Duodenal mucosa (tissue), 2 donors: ENCODE measurements around the gene GPR32.

ENCODE experiments used
- H3K27ac ChIP-seq: one replicate; pipeline ENCODE4 v1.7.0; 2013; ENCODE audit warnings: low read depth, low read length
- H3K27me3 ChIP-seq, 2 donors: one replicate each; pipeline ENCODE4 v1.7.0; 2013; ENCODE audit warnings: low read length in 2 of 2, control low read depth in 1 of 2; ENCODE audit not compliant: insufficient read depth in 2 of 2, control insufficient read depth in 1 of 2
- H3K36me3 ChIP-seq, 2 donors: one replicate each; pipeline ENCODE4 v1.7.0; 2013; ENCODE audit warnings: low read length in 2 of 2, control low read depth in 1 of 2; ENCODE audit not compliant: insufficient read depth in 2 of 2, control insufficient read depth in 1 of 2
- H3K4me1 ChIP-seq, 2 donors: one replicate each; pipeline ENCODE4 v1.7.0; 2013; ENCODE audit warnings: low read length in 2 of 2, control low read depth in 1 of 2; ENCODE audit not compliant: insufficient read depth in 2 of 2, control insufficient read depth in 1 of 2
- H3K4me3 ChIP-seq, 2 donors: one replicate each; pipeline ENCODE4 v1.7.0; 2013; ENCODE audit warnings: low read length in 2 of 2, low read depth in 1 of 2
- H3K9ac ChIP-seq, 2 donors: one replicate each; pipeline ENCODE4 v1.7.0; 2013; ENCODE audit warnings: low read length in 2 of 2, low read depth in 1 of 2
- H3K9me3 ChIP-seq, 2 donors: one replicate each; pipeline ENCODE4 v1.7.0; 2013; ENCODE audit warnings: low read length in 2 of 2, control low read depth in 1 of 2; ENCODE audit not compliant: control insufficient read depth in 1 of 2

Gene GPR32

DNA sequence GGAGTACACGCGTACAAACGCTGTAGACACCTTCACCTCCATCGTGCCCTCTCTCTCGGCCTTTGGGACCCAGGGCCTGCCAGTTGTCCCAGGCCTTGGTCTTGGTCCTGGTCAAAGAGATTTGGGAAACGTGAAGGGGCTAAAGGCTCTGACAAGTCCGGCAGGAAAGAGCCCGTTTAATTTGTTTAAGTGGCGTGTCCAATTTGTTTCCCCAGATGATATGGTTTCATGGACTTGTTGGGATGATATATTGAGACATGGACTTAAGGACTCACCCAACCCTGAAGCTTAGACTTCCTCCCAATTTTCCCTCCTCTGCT is 44.4 kb upstream of the GPR32 start:
- Histone ChIP-seq H3K4me3 (peak overlapping the region; percentile 65 to 69), H3K27me3 (peaks cover 24 to 31% of the 10 kb centered on the region in 2 donors), H3K9me3 (no peaks in the 10 kb centered on the region), H3K27ac (no peak overlapping the region), H3K9ac (no peak overlapping the region), H3K4me1 (peaks cover 10 to 16% of the 10 kb centered on the region in 2 donors), H3K36me3 (no peaks in the 10 kb centered on the region)

DNA sequence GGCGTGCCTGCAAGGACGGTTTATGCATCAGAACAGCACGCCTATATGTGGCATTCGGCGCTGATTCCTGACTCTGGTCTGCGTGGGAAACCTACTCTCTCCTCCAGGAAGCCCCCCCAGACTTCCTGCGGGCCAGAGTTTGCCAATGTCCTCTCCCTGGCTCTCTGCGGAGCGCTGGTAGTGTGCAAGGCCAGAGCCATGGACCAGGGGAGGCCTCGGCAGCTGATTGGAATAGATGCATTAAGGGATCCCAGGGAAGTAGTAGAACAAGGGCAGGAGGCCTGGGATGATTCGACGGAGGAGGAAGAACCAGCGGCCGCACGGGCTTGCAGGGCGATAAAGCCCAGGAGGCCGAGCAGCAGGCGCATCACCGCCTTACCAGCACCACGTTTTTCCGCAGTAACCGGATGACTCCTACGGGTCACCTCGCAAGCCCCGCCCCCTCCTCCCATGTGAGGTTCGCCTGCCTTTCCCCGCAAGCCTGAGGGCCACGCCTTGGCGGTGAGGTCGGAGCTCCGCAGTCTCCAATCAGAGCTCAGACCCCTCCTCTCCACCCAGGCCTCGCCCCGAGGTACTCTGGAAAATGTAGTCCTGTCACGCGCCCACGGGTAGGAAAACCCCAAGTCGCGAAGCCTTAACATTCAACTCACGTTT is 42.1 kb upstream of the GPR32 start:
- Histone ChIP-seq H3K27ac (no peak overlapping the region), H3K4me1 (peaks cover 10 to 16% of the 10 kb centered on the region in 2 donors), H3K36me3 (no peaks in the 10 kb centered on the region), H3K9ac (no peak overlapping the region), H3K4me3 (no peak overlapping the region), H3K9me3 (no peaks in the 10 kb centered on the region), H3K27me3 (peaks cover 8 to 11% of the 10 kb centered on the region in 2 donors)

DNA sequence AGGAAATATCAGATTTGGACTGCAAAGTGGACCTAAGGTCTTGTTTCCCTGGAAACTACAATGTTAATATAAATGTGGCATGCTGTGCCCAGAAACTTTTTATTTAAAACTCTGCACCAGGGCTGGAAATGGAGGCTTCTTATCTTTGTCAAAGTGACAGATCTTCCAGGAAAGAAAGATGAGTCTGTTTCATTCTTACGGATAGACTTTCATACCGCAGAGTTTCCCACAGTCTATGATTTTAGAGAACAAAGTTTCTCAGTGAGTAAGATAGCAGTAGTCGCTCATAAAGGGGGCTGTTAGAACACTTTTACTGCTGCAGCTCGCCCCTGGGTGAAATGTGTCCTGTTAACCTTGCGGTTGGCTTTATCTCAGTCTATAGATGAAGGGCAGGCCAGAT is 40.4 kb upstream of the GPR32 start:
- Histone ChIP-seq H3K4me1 (peaks cover 6 to 9% of the 10 kb centered on the region in 2 donors), H3K27me3 (peaks cover 0 to 8% of the 10 kb centered on the region in 2 donors), H3K27ac (no peak overlapping the region), H3K36me3 (no peaks in the 10 kb centered on the region), H3K9ac (no peak overlapping the region), H3K9me3 (no peaks in the 10 kb centered on the region), H3K4me3 (no peak overlapping the region)

DNA sequence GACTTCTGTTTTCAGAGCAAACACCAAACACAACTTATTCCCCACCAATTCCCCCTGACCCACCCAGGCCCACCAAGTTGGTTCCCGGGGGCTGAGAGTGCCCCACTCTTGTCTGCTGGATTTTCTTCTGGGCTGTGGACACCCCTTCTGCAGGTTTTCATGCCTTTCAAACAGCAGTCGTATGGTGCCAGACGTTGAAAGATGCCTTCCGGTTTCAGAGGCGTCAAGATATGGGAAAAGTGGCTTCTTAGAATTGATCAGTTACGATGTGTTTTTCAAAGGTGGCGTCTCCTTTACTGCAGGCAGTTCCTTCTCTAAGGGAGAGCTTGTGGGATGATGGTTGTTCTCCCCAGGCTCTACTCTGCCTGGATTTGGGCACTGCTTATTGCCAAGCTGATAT is 34.4 kb upstream of the GPR32 start:
- peaks cover 10% of the 10 kb centered on the region in 2 donors for H3K27me3 ChIP-seq
- H3K27ac ChIP-seq: no peak overlapping the region
- H3K4me3 ChIP-seq: no peak overlapping the region
- no peaks in the 10 kb centered on the region for H3K9me3 ChIP-seq
- H3K36me3 ChIP-seq: no peaks in the 10 kb centered on the region
- no peaks in the 10 kb centered on the region for H3K4me1 ChIP-seq
- H3K9ac ChIP-seq: no peak overlapping the region

DNA sequence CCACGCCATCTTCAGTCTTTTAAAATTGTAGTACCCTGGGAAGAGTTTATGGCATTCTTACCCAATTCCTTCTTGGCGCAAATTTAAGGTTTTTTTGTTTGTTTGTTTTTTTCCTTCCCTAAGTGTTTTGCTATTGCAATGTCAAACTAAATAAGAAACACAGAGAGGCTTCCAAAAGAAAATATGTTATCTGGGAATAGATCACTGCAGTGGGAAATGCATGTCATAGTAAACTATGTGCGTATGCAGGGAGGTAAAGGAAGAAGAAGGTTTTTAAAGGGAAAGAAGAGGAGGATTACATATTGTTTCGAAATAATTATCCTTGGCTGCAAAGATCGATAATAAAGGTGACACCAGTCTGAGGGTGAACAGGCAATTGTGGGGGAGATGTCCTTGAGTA is 33.9 kb upstream of the GPR32 start:
- Histone ChIP-seq H3K36me3 (no peaks in the 10 kb centered on the region), H3K4me3 (no peak overlapping the region), H3K4me1 (no peaks in the 10 kb centered on the region), H3K27ac (no peak overlapping the region), H3K27me3 (peaks cover 10% of the 10 kb centered on the region in 2 donors), H3K9ac (no peak overlapping the region), H3K9me3 (no peaks in the 10 kb centered on the region)

DNA sequence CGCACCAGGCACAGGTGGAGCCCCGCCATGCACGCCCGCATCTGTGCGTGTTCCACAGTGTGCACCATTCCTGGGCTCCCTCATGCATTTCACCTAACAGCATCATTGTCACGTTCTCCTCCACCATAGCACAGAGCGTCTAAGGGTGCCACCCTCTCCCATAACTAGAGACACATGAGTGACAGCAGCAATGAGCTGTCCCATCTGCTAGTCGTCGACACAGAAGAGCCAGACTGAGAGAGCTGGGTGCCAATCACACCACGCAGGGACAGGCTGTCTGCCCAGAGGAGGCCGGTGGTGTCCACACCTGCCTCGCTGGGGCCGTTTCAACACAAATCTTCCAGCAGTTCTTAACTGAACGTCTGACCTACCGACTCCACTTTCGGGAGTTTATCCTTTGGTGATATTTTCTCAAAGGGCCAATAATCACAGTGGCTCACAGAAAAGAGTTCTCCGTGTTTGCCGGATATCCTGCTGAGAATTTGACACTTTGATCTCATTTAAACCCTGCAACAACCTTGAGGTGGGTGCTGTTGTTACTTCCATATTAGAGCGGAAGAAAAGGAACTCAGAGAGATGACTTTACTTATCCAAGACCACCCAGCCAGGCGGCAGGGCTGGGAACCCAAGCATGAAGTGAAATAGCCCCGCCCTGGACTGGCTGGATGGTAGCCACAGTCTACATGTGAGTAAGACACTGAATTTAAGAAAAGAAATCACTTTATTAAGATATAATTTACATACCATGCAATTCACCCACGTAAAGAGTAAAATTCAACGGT is 30.9 kb upstream of the GPR32 start:
- H3K27me3 ChIP-seq: peaks cover 10% of the 10 kb centered on the region in 2 donors
- H3K27ac ChIP-seq: no peak overlapping the region
- H3K9ac ChIP-seq: no peak overlapping the region
- no peaks in the 10 kb centered on the region for H3K4me1 ChIP-seq
- no peak overlapping the region for H3K4me3 ChIP-seq
- no peaks in the 10 kb centered on the region for H3K36me3 ChIP-seq
- no peaks in the 10 kb centered on the region for H3K9me3 ChIP-seq

DNA sequence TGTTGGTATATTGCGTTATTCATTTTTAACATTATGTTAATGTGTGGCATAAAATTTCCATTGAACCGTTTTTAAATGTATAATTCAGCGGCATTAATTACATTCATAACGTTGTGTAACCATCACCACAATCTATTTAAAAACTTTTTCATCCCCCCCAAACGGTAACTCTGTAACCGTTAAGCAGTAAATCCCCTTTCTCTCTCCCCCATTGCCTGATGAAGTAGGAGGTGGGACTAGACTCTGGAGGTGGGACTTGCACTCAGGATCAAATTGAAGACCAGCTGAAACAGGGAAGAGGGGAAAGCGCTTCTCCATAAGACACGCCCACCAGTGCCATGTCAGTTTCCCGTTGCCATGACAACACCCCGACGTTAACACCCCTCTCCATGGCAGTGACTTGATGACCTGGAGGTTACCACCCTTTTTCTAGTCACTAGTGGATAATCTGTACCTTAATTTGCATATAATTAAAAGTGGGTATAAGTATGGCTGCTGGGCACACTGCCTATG is 30.3 kb upstream of the GPR32 start:
- Histone ChIP-seq H3K27me3 (peaks cover 10% of the 10 kb centered on the region in 2 donors), H3K9me3 (no peaks in the 10 kb centered on the region), H3K4me3 (no peak overlapping the region), H3K36me3 (no peaks in the 10 kb centered on the region), H3K27ac (no peak overlapping the region), H3K4me1 (no peaks in the 10 kb centered on the region), H3K9ac (no peak overlapping the region)

DNA sequence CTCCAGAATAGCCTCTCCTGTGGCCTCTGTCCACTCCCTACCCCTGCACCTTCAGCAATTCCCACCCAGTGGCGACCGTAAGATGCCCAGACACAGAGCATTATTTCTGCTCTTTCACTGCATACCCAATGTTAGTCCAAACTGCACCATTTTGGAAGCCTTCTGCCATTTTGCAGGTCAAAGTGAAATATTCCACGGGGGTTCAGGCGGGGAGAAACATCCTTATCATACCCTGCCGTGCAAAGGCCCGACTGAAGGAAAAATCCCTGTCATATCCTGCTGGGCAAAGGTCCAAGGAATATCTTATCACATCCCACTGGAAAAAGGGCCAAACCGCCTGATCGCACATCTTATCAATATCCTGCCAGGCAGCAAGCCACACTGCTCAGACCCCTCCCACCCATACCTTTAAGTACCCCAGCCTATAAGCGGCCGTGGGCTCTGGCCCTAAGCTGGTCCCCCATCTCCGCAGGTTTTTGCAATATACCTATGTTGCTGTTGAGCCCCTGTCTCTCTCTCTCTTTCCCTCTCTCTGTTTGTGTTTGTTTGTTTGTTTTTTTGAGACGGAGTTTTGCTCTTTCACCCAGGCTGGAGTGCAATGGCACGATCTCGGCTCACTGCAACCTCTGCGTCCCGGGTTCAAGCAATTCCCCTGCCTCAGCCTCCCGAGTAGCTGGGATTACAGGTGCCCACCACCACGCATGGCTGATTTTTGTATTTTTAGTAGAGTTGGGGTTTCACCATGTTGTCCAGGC is 28.9 kb upstream of the GPR32 start:
- H3K9me3 ChIP-seq: no peaks in the 10 kb centered on the region
- H3K27me3 ChIP-seq: peaks cover 6 to 7% of the 10 kb centered on the region in 2 donors
- H3K36me3 ChIP-seq: no peaks in the 10 kb centered on the region
- H3K4me1 ChIP-seq: no peaks in the 10 kb centered on the region
- H3K27ac ChIP-seq: no peak overlapping the region
- H3K9ac ChIP-seq: no peak overlapping the region
- H3K4me3 ChIP-seq: no peak overlapping the region

DNA sequence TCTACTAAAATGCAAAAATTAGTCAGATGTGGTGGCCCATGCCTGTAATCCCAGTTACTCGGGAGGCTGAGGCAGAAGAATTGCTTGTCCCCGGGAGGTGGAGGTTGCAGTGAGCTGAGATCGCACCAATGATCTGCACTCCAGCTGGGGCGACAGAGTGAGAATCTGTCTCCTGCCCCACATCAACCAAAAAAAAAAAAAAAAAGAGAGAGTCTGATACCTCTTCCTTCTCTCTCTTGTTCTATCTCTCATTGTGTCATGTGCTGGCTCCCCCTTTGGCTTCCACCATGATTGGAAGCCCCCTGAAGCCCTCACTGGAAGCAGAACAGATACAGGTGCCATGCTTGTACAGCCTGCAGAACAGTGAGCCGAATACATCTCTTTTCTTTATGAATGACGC is 26.7 kb upstream of the GPR32 start:
- Histone ChIP-seq H3K4me1 (no peaks in the 10 kb centered on the region), H3K27ac (no peak overlapping the region), H3K9ac (no peak overlapping the region), H3K9me3 (no peaks in the 10 kb centered on the region), H3K36me3 (no peaks in the 10 kb centered on the region), H3K4me3 (no peak overlapping the region), H3K27me3 (peaks cover 6 to 7% of the 10 kb centered on the region in 2 donors)

DNA sequence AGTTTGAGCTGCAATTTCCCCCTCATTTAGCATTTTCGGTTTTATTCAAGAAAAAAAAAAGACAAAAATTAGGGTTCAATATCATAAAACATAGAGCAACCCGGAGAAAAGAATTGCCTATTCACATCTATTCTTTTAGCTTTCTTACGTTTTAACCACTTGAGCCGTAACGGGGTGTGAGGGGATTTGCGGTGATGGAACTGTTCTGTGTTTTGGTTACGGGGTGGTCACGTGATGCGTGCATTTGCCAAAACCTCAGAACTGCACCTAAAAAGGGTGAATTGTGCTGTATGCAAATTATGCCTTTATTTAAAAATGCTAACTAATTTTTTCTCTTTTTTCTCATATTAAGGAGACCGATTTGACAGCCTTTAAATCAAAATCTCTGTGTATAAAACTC is 25.0 kb upstream of the GPR32 start:
- Histone ChIP-seq H3K9ac (no peak overlapping the region), H3K4me1 (no peaks in the 10 kb centered on the region), H3K27ac (no peak overlapping the region), H3K27me3 (peaks cover 0 to under 1% of the 10 kb centered on the region in 2 donors), H3K36me3 (no peaks in the 10 kb centered on the region), H3K9me3 (no peaks in the 10 kb centered on the region), H3K4me3 (no peak overlapping the region)
